Dermis lymphatic vessel endothelial cell (primary cell): ENCODE data around the gene SELPLG. TPM values are rescaled to one million over a fixed set of nuclear protein-coding genes. Genes with fewer than 3 reads are reported as not detected.

Experiments used
- total RNA-seq: library from RNA; depleted of rRNA; stranded (reverse); fragments of >200 nt; gene quantifications from 2 replicates; pipeline ENCODE4 v1.2.1, GENCODE V29; 2014

SELPLG gene, protein sequence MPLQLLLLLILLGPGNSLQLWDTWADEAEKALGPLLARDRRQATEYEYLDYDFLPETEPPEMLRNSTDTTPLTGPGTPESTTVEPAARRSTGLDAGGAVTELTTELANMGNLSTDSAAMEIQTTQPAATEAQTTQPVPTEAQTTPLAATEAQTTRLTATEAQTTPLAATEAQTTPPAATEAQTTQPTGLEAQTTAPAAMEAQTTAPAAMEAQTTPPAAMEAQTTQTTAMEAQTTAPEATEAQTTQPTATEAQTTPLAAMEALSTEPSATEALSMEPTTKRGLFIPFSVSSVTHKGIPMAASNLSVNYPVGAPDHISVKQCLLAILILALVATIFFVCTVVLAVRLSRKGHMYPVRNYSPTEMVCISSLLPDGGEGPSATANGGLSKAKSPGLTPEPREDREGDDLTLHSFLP
- 0.11 and 0.26 TPM in 2 replicates for total RNA-seq

DNA sequence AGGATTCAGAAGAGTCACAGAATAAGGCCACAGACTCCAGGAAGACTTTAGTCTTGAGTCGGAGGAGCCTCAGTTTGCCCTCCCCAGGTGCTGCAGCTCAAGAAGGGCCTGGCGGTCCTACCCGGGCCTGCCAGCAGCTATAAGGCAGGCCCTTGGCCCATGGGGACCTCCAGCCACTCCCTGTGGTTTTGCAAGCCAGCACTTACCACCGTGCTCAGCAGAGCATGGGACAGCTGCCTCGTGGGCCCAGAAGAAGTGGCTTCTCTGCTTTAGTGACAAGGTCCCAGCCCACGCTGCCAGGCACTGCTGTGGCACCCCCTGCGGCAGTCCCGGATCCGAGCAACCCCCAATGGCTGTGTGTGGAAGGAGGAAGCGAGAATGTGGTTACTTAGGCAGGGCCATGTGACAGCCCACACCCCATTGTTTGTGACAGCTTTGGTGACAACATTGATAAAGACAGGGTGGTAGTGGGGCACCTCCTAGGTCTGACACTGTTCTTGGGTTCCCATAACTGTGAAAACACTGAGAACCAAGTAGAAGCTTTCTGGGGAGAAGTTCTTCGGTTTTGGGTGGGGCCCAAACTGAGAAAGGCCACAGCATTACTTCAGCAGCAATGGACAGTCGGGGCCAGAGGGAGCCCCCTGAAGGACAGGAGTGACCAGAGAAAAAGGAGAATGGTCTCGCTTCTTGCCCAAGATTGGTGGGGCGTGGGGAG is at the start of gene SELPLG:
Gene SELPLG, minus strand, starts transcription at position 361 of the 715 bp plus-strand sequence. CDS start 9,587 bp downstream, outside the sequence.

DNA sequence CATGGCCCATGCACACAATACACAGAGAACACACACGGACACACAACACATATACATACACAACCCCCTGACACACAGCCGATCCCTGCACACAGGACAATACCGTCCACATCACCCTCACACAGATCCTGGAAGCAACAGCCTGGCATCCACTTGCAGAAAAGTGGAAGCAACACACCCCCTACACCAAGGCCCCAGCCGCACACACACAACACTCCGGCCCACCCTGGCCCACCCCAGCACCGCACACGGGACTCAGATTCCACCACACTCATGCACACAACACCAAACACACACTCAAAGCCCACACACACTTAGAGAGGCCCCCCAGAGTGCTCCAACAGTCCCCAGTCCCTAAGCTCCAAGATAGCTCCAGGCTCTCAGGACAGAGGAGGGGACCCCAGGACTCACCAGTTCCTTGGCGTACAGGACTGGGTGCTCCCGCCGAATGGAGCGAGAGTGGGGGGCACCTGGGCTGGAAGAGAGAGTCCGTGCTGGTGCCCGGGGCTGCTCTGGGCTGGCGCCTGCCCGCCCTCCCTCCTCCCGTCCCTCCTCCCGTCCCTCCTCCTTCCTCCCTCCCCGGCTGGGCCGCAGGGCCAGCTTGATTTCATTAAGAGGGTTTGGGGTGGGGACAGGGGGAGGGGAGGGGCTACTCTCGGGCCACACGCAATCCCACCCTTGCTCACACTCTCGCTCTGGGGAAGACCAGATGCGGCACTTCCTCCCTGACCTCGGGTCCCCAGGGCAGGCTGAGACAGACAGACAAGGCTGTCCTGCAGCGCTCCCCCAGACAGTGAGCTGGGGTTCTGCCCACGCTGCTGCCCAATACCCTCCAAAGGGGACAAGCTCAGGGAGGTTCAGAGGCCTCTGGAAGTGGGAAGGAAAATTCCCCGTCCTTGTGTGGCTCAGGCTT is 35.9 kb downstream of the SELPLG start, which contains the start of gene TMEM119:
Gene TMEM119, minus strand, starts transcription at position 526 of the 913 bp plus-strand sequence. CDS start 5,701 bp downstream, outside the sequence.

Other genes starting within 250 kb of the SELPLG start
- 4.9 and 5.7 TPM in 2 replicates for gene FICD, start 118.6 kb downstream of the SELPLG start, total RNA-seq
- gene SART3, start 72.7 kb downstream of the SELPLG start, total RNA-seq = 65.3 and 78.9 TPM in 2 replicates
- gene ISCU, start 71.3 kb downstream of the SELPLG start, total RNA-seq = 78.0 and 80.6 TPM in 2 replicates
- gene TMEM119, start 35.8 kb downstream of the SELPLG start, total RNA-seq = 0.33 TPM in 1 of 2 replicates, not detected in the other
- 221 and 264 TPM in 2 replicates for gene CORO1C, start 97.6 kb upstream of the SELPLG start, total RNA-seq
- gene SSH1, start 223.7 kb upstream of the SELPLG start, total RNA-seq = 20.0 and 23.9 TPM in 2 replicates
- not detected in 2 replicates for gene DAO, start 246.2 kb upstream of the SELPLG start, total RNA-seq